Common myeloid progenitor, CD34-positive (primary cell): ENCODE measurements around the gene MYO1H.

ENCODE experiments used
- CTCF ChIA-PET: fragments of 350-600 bp; sonication (Branson Sonifier 250); formaldehyde crosslinking; loops from one replicate; lab custom pipeline; 2021; ENCODE audit warnings: antibody characterized with exemption; lab: Charles Lee
- POLR2A ChIA-PET: fragments of 350-600 bp; sonication (Branson Sonifier 250); formaldehyde crosslinking; loops from one replicate; lab custom pipeline; 2021; ENCODE audit warnings: antibody characterized with exemption; lab: Charles Lee
- DNase-seq, 3 donors: peaks; one replicate each; pipeline versions ENCODE4 v3.0.0 to v3.0.0-alpha.2; 2013
- H3K27ac ChIP-seq, 2 experiments: 1 replicate in 1 of 2; 2 replicates in 1 of 2; pipeline ENCODE4 v1.7.0; 2013; ENCODE audit warnings: inconsistent platforms in 2 of 2, low read length in 2 of 2, mild to moderate bottlenecking in 2 of 2, low read depth in 1 of 2, moderate library complexity in 1 of 2; ENCODE audit not compliant: severe bottlenecking in 2 of 2, insufficient read depth in 1 of 2, poor library complexity in 1 of 2
- H3K27me3 ChIP-seq, 5 experiments: replicated peaks in 2 of 5; 1 replicate in 3 of 5; 2 replicates in 2 of 5; pipeline versions ENCODE4 v1.6.1 to v1.7.0; 2013; ENCODE audit warnings: low read length in 4 of 5, mild to moderate bottlenecking in 2 of 5, moderate library complexity in 2 of 5, inconsistent platforms in 1 of 5; ENCODE audit not compliant: insufficient read depth in 5 of 5, control insufficient read depth in 4 of 5
- H3K36me3 ChIP-seq, 4 experiments: 1 replicate in 2 of 4; 2 replicates in 2 of 4; pipeline versions ENCODE4 v1.6.1 to v1.7.0; 2013; ENCODE audit warnings: low read length in 3 of 4, control low read depth in 1 of 4, mild to moderate bottlenecking in 1 of 4; ENCODE audit not compliant: control insufficient read depth in 4 of 4, insufficient read depth in 4 of 4
- H3K4me1 ChIP-seq, 4 experiments: 1 replicate in 3 of 4; 2 replicates in 1 of 4; pipeline versions ENCODE4 v1.6.1 to v1.7.1; 2013; ENCODE audit warnings: low read length in 3 of 4, mild to moderate bottlenecking in 3 of 4, control low read depth in 1 of 4, inconsistent platforms in 1 of 4, moderate library complexity in 1 of 4; ENCODE audit not compliant: control insufficient read depth in 4 of 4, insufficient read depth in 4 of 4; ENCODE audit errors: control extremely low read depth in 1 of 4
- H3K4me3 ChIP-seq, 7 experiments: 1 replicate in 4 of 7; 2 replicates in 3 of 7; pipeline versions ENCODE4 v1.5.1 to v1.7.0; 2013; ENCODE audit warnings: mild to moderate bottlenecking in 7 of 7, low read length in 6 of 7, moderate library complexity in 6 of 7, inconsistent platforms in 2 of 7, low read depth in 2 of 7, control low read depth in 1 of 7; ENCODE audit not compliant: insufficient read depth in 4 of 7, control insufficient read depth in 1 of 7; ENCODE audit errors: extremely low read depth in 1 of 7
- H3K9me3 ChIP-seq, 5 experiments: 1 replicate in 4 of 5; 2 replicates in 1 of 5; pipeline versions ENCODE4 v1.6.1 to v1.7.1; 2013; ENCODE audit warnings: low read length in 4 of 5, mild to moderate bottlenecking in 2 of 5, inconsistent platforms in 1 of 5, low read depth in 1 of 5, moderate library complexity in 1 of 5; ENCODE audit not compliant: control insufficient read depth in 4 of 5, insufficient read depth in 2 of 5; ENCODE audit errors: control extremely low read depth in 1 of 5
- WGBS: methylation state at CpG from one replicate; pipeline ENCODE4 v1.1.5; 2013; ENCODE audit not compliant: insufficient coverage; 5-methylcytosine and 5-hydroxymethylcytosine counted together

The MYO1H gene

DNA sequence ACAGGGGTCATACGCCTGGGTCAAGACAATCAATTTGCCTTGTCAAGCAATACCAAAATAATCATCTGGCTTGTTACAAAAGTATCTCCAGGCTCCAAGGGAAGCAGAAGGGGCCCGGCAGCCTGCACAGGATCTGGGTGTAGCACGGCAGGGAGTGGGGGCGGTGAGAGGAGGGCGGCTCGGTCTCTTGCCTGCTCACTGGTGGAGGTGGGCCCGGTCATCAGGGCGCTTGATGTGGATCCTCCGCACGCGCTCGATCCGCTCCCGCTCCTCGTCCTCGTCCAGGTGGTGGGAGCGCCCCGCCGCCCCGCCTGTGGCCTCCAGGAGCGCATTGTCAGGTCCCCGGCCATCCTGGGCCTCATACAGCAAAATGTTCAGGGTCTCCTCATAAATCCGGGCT is 103.7 kb downstream of the MYO1H start:
- POLR2A ChIA-PET, result no interaction called here
- no peaks in the 10 kb centered on the region for H3K9me3 ChIP-seq
- CTCF ChIA-PET, result interaction anchor here (1.4 kb wide), 1 partner anchor 8 kb away, joined by 3 read pairs; no protein-coding TSS in a partner anchor
- H3K27me3 ChIP-seq, result no peaks in the 10 kb centered on the region
- H3K36me3 ChIP-seq, result peaks cover 6 to 87% (median 52%) of the 10 kb centered on the region in 4 experiments
- H3K27ac ChIP-seq, result no peak overlapping the region
- WGBS, result 97% methylated on average over 17 of the region's 23 CpGs
- no peak for DNase-seq
- no peak overlapping the region for H3K4me3 ChIP-seq
- no peaks in the 10 kb centered on the region for H3K4me1 ChIP-seq

- ChIA-PET CTCF (interaction anchor here (1.9 kb wide), 1 partner anchor 13 kb away, joined by 4 read pairs; no protein-coding TSS in a partner anchor), POLR2A (no interaction called here)
- Histone ChIP-seq H3K27me3 (no peaks in the 10 kb centered on the region), H3K4me3 (no peak overlapping the region), H3K4me1 (no peaks in the 10 kb centered on the region), H3K9me3 (no peaks in the 10 kb centered on the region), H3K36me3 (peaks cover 4 to 89% (median 54%) of the 10 kb centered on the region in 4 experiments), H3K27ac (no peak overlapping the region)
- 100% methylated on average over 2 of the region's 2 CpGs for WGBS
- DNase-seq, result no peak
Observed at GRCh38 chr12:109452489-109452888, 104.8 kb downstream of the MYO1H start.

DNA sequence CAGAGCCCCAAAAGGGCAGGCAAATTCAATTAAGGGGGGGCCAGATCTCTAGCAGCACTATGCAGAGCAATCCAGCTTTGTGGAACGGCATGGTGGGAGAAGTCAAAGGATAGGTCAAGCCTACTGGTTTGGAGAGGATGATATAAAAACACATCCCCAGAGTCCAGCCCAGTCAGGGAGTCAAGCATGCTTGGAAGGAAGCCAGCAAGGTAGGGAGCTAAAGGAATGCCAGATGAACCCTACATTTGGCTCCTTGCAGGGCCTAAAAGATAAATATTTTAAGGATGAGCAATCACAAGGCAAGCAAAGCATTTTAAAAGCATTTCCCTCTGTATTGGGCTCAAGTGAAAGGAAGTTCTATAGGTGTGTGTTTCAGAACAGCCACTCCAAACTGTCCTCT is 108.0 kb downstream of the MYO1H start:
- Histone ChIP-seq H3K27me3 (no peaks in the 10 kb centered on the region), H3K4me1 (peaks cover 0 to 5% (median under 1%) of the 10 kb centered on the region in 4 experiments), H3K9me3 (no peaks in the 10 kb centered on the region), H3K27ac (no peak overlapping the region), H3K36me3 (peaks cover 7 to 84% (median 55%) of the 10 kb centered on the region in 4 experiments), H3K4me3 (no peak overlapping the region)
- 100% methylated on average over 1 of the region's 1 CpG for WGBS
- POLR2A ChIA-PET, result no interaction called here
- CTCF ChIA-PET, result interaction anchor here (1.0 kb wide), 1 partner anchor 28 kb away, joined by 4 read pairs; no protein-coding TSS in a partner anchor
- no peak for DNase-seq

DNA sequence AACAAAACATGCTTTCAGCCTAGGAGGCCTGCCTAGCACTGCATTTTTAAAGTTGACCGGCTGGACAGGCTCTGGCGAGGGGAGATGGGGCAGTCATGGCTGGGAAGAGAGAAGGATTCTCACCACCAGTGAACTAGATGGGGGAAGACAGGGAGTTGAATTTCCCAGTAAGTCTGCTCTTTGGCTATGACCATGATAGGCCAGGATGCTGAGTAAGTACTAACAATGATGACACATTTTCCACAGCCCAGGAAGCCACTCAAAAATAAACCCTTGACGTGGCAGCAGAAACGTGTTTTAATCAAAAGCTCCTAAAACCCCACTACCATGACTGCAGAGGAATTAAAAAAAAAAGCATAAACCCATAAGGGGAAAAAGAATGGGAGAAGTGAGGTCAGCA is 110.4 kb downstream of the MYO1H start:
- Histone ChIP-seq H3K9me3 (no peaks in the 10 kb centered on the region), H3K27me3 (no peaks in the 10 kb centered on the region), H3K4me1 (peaks cover 3 to 22% (median 16%) of the 10 kb centered on the region in 4 experiments), H3K4me3 (no peak overlapping the region), H3K36me3 (peaks cover 7 to 73% (median 41%) of the 10 kb centered on the region in 4 experiments), H3K27ac (no peak overlapping the region)
- ChIA-PET CTCF (interaction anchor here (0.7 to 1.3 kb wide), 2 partner anchors 23 to 28 kb away, joined by 3 to 6 read pairs; no protein-coding TSS in a partner anchor), POLR2A (interaction anchor here (0.6 kb wide), 1 partner anchor 9 kb away, joined by 4 read pairs; no protein-coding TSS in a partner anchor)
- no peak for DNase-seq
- 93% methylated on average over 2 of the region's 4 CpGs for WGBS

GRCh38 chr12:109458771-109459208 is 111.1 kb downstream of the MYO1H start:
- H3K9me3 ChIP-seq, result no peaks in the 10 kb centered on the region
- CTCF ChIA-PET, result interaction anchor here (0.7 to 1.3 kb wide), 3 partner anchors 8 to 28 kb away, joined by 3 to 6 read pairs (median 3); no protein-coding TSS in a partner anchor
- POLR2A ChIA-PET, result no interaction called here
- no peak for DNase-seq
- no peaks in the 10 kb centered on the region for H3K27me3 ChIP-seq
- peaks cover 3 to 29% (median 24%) of the 10 kb centered on the region in 4 experiments for H3K4me1 ChIP-seq
- peaks cover 7 to 71% (median 37%) of the 10 kb centered on the region in 4 experiments for H3K36me3 ChIP-seq
- 97% methylated on average over 5 of the region's 6 CpGs for WGBS
- no peak overlapping the region for H3K4me3 ChIP-seq
- no peak overlapping the region for H3K27ac ChIP-seq

- peaks cover 3 to 32% (median 26%) of the 10 kb centered on the region in 4 experiments for H3K4me1 ChIP-seq
- H3K9me3 ChIP-seq, result no peaks in the 10 kb centered on the region
- H3K27ac ChIP-seq, result no peak overlapping the region
- H3K27me3 ChIP-seq, result no peaks in the 10 kb centered on the region
- ChIA-PET CTCF (interaction anchor here (0.8 kb wide), 1 partner anchor 9 kb away, joined by 3 read pairs; no protein-coding TSS in a partner anchor), POLR2A (no interaction called here)
- DNase-seq, result no peak
- no peak overlapping the region for H3K4me3 ChIP-seq
- H3K36me3 ChIP-seq, result peaks cover 7 to 66% (median 32%) of the 10 kb centered on the region in 4 experiments
- WGBS, result 91% methylated on average over 4 of the region's 6 CpGs
Observed at GRCh38 chr12:109459247-109459646, 111.5 kb downstream of the MYO1H start.

GRCh38 chr12:109460538-109460937 is 112.8 kb downstream of the MYO1H start:
- Histone ChIP-seq H3K9me3 (no peaks in the 10 kb centered on the region), H3K27ac (peak overlapping the region in 1 of 2 experiments; percentile 63), H3K36me3 (peaks cover 7 to 56% (median 30%) of the 10 kb centered on the region in 4 experiments), H3K4me3 (no peak overlapping the region), H3K4me1 (peaks cover 3 to 32% (median 26%) of the 10 kb centered on the region in 4 experiments), H3K27me3 (no peaks in the 10 kb centered on the region)
- POLR2A ChIA-PET, result no interaction called here
- CTCF ChIA-PET, result interaction anchor here (1.4 to 2.2 kb wide), 3 partner anchors 11 to 30 kb away, joined by 3 to 7 read pairs (median 6); no protein-coding TSS in a partner anchor
- DNase-seq, result no peak
- WGBS, result 98% methylated on average over 11 of the region's 13 CpGs
